Measurements from ENCODE around the gene ADAMTS7. TPM values are rescaled to one million over a fixed set of nuclear protein-coding genes. Genes with fewer than 3 reads are reported as not detected.
"Not testable (repeated sequence)": the region's sequence is repeated elsewhere in the genome, so short reads cannot be mapped to it uniquely, and the experiment has no call there.

The ADAMTS7 gene
- total and polyA plus RNA-seq, 12 donors = 3.5 to 47.0 (median 17.9) TPM

- no peak for DNase-seq
Measured at GRCh38 chr15:78797951-78798350, 13.3 kb downstream of the ADAMTS7 start.

GRCh38 chr15:78796510-78796909, 14.8 kb downstream of the ADAMTS7 start:
- Histone ChIP-seq H3K4me1 (peaks cover 0 to 15% (median 4%) of the 10 kb centered on the region in 9 donors), H3K4me3 (no peak overlapping the region), H3K27ac (no peak overlapping the region), H3K9me3 (no peaks in the 10 kb centered on the region), H3K36me3 (peaks cover 0 to 37% (median 6%) of the 10 kb centered on the region in 9 donors), H3K27me3 (no peaks in the 10 kb centered on the region)
- DNase-seq (no peak), ATAC-seq (no peak)
- WGBS, 2 donors = 94 to 96% methylated on average over 15 of the region's 15 CpGs
- intact Hi-C loops (cut with DNase I) = no loop called here
- no peak for TF ChIP-seq CTCF (IDR thresholded peaks at IDR 0.05)

More at GRCh38 chr15:78797951-78798350, 13.3 kb downstream of the ADAMTS7 start:
- Histone ChIP-seq H3K4me3 (no peak overlapping the region), H3K36me3 (peaks cover 0 to 37% (median 6%) of the 10 kb centered on the region in 9 donors), H3K9me3 (no peaks in the 10 kb centered on the region), H3K27me3 (no peaks in the 10 kb centered on the region), H3K4me1 (peaks cover 0 to 15% (median 4%) of the 10 kb centered on the region in 9 donors), H3K27ac (peak overlapping the region in 6 of 10 donors; percentile 18 to 71 (median 38))
- intact Hi-C loops (cut with DNase I) = no loop called here
- WGBS, 2 donors = 90% methylated on average over 13 of the region's 13 CpGs
- TF ChIP-seq CTCF (IDR thresholded peaks at IDR 0.05) = no peak
- peak in 6 of 8 donors; percentile 11 to 57 (median 39) for ATAC-seq

- intact Hi-C loops (cut with DNase I) = no loop called here
- no peak for DNase-seq
- Histone ChIP-seq H3K9me3 (no peaks in the 10 kb centered on the region), H3K36me3 (peaks cover 0 to 47% (median 6%) of the 10 kb centered on the region in 9 donors), H3K27ac (no peak overlapping the region), H3K4me1 (peaks cover 0 to 25% (median 7%) of the 10 kb centered on the region in 9 donors), H3K4me3 (no peak overlapping the region), H3K27me3 (no peaks in the 10 kb centered on the region)
- no peak for ATAC-seq
- no peak for TF ChIP-seq CTCF (IDR thresholded peaks at IDR 0.05)
Measured at GRCh38 chr15:78795043-78795442, 16.2 kb downstream of the ADAMTS7 start.

- H3K27me3 ChIP-seq; H3K9me3 ChIP-seq; DNase-seq; ATAC-seq; H3K4me3 ChIP-seq; H3K27ac ChIP-seq; intact Hi-C loops (cut with DNase I): not testable (repeated sequence)
- Histone ChIP-seq H3K36me3 (peaks cover 0 to 47% (median 6%) of the 10 kb centered on the region in 9 donors), H3K4me1 (peaks cover 0 to 30% (median 7%) of the 10 kb centered on the region in 9 donors)
- 98 to 100% methylated on average over 4 of the region's 4 CpGs for WGBS, 2 donors
Measured at GRCh38 chr15:78794446-78794845, 16.8 kb downstream of the ADAMTS7 start.

GRCh38 chr15:78791357-78791756, 19.9 kb downstream of the ADAMTS7 start:
- intact Hi-C loops (cut with DNase I) = no loop called here
- ATAC-seq = peak in 1 of 8 donors; percentile 10
- H3K27ac ChIP-seq = no peak overlapping the region
- TF ChIP-seq CTCF (IDR thresholded peaks at IDR 0.05) = no peak
- no peak for DNase-seq
- no peaks in the 10 kb centered on the region for H3K9me3 ChIP-seq
- H3K27me3 ChIP-seq = no peaks in the 10 kb centered on the region
- WGBS, 2 donors = 98 to 99% methylated on average over 4 of the region's 4 CpGs
- no peak overlapping the region for H3K4me3 ChIP-seq
- peaks cover 0 to 16% (median 0%) of the 10 kb centered on the region in 9 donors for H3K4me1 ChIP-seq
- peaks cover 0 to 61% (median 15%) of the 10 kb centered on the region in 9 donors for H3K36me3 ChIP-seq
